ENCODE measurements around the gene AKT1.

The AKT1 gene

GRCh38 chr14:104771374-104771773 lies 24.2 kb downstream of the AKT1 start:
- DNase-seq = no peak

GRCh38 chr14:104770851-104771272 lies 24.7 kb downstream of the AKT1 start:
- no peak for DNase-seq

DNA sequence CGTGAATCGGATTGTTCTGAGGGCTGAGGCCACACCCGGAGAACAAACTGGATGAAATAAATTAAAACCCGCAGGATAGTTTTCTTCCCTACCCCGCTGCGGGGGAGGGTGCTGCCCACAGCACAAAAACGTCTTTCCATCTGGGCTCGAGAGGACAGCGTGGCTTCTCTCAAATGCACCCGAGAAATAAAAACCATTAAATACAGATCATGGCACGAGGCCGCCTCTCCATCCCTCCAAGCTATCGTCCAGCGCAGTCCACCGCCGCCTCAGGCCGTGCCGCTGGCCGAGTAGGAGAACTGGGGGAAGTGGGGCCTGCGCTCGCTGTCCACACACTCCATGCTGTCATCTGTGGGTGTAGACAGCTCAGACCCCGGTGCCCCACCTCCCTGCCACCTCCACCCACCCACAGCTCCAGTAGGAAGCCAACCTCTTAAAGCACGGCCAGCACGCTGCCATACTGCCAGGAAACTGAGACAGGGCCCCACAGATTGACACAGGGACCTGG lies 25.4 kb downstream of the AKT1 start:
- no peak for DNase-seq

DNA sequence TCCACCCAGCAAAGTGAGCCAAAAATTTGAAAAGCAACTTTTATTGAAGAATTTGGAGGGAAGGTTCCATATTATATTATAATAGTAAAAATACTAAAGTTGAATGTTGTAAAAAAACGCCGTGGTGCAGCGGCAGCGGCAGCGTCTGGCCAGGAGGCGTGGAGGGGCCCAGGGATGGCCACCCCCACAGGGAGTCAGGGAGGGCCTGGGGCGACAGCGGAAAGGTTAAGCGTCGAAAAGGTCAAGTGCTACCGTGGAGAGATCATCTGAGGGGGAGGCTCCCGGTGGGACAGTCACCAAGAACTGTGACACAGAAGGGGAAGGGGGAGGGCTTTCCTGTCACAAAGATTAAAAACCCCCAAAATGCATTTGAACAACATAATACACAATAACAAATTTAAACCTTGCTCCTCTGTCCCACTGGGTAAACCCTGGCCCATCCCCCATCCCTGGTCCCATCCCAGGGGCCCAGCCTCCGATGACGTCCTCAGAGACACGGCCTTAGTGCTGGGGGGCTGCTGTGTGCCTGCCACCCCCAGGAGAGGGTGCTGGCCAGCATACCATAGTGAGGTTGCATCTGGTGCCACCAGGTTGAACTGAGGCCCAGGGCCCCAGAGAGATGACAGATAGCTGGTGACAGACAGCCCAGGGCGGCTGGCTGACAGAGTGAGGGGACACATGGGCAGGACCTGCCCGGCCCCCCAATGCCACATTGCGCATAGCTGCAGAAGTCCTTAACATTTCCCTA lies 26.1 kb downstream of the AKT1 start:
- no peak for DNase-seq

GRCh38 chr14:104768437-104769323 lies 26.9 kb downstream of the AKT1 start:
- peak; percentile 73 for DNase-seq

GRCh38 chr14:104767634-104767918 lies 28.0 kb downstream of the AKT1 start:
- no peak for DNase-seq

- no peak for DNase-seq
Measured at GRCh38 chr14:104766863-104767633, 28.5 kb downstream of the AKT1 start.

DNA sequence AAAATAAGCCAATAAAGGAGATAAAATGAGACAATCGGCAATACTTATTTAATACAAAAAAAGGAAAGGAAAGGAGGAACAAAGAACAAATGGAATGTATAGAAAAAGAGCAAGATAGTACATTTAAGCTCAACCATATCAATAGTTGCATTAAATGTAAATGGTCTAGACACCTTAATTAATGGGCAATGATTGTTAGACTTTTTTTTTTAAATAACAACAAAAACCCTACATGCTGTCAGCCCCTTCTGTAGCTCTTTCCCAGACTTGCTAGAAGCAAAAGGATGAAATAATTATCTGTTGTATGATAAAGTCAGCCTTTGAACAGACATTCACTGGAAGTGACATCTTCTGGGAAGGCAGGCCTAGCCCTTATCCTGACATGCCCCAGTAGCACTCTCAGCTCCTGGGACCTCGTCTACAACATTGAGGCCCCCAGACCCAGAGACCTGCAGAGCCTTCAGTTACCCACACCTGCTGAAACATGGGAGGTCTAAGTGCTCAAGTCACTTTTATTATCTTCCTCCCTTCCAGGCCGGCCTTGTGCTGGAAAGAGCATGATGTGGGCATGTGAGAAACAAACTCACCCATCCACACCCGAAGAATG lies 29.2 kb downstream of the AKT1 start:
- DNase-seq = no peak

DNA sequence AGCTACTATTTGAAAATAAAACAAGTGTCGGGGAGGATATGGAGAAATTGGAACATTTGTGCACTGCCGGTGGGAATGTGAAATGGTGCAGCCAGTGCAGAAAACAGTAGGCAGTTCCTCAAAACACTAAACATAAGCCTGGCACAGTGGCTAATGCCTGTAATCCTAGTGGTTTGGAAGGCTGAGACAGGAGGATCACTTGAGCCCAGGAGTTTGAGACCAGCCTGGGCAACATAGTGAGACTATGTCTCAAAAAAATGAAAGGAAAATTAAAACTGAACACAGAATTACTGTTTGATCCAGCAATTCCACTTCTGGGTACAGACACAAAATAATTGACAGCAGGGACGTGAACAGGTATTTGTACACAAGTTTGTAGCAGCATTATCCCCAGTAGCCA lies 30.0 kb downstream of the AKT1 start:
- DNase-seq = no peak

DNA sequence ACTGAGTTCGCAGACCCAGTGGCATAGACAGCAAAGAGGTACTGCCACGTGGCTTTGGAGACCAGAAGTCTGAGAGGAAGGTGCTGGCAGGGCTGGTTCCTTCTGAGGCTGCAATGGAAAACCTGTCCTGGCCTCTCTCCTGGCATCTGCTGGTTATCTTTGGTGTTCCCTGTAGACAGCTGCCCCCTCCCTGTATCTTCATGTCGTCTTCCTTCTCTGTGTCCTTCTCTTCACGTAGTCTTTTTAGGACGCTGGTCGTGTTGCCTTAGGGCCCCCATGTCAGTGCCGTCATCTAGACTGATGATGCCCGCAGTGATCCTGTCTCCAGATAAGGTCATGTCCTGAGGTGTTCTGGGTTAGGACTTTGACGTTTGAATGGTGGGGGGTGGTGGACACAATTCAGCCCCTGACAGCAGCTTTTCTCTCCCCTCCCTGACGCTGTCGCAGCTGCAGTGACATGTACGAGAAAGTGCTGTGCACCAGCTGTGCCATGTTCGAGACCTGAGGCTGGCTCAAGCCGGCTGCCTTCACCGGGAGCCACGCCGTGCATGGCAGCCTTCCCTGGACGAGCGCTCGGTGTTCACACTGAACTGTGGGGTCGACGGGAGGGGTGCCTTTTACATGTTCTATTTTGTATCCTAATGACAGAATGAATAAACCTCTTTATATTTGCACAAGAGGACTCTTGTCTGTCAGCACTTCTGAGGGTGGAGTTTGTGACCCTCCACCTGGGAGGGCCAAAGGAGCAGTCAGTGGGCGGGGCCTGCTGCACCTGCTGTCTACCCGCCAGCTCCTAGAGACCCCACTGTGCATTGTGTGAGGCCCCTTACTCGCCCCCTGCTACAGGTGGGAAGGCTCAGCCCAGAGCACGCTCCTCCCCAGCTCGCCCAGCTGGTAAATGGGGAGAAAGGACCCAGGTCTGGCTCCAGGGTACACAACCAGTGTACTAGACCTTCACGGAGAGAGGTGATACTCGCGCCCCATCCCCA lies 36.3 kb downstream of the AKT1 start:
- DNase-seq = no peak

- DNase-seq = no peak
Measured at GRCh38 chr14:104757681-104758392, 37.7 kb downstream of the AKT1 start.

- no peak for DNase-seq
Measured at GRCh38 chr14:104757238-104757585, 38.3 kb downstream of the AKT1 start.

- no peak for DNase-seq
Measured at GRCh38 chr14:104756477-104757237, 38.9 kb downstream of the AKT1 start.

DNA sequence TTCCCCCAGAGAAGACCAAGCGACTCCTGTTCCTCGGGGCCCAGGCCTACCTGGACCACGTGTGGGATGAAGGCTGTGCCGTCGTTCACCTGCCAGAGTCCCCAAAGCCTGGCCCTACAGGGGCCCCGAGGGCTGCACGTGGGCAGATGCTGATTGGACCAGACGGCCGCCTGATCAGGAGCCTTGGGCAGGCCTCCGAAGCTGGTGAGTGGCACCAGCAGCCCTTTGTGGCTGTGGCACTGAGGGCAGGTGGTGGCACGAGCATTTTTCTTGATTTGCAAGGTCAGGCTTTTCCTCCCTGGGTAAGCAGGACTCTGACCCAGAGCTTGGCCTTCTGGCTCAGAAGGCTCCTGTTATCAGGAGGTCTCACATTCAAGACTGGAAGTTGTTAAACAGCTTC lies 39.9 kb downstream of the AKT1 start:
- DNase-seq = no peak

DNA sequence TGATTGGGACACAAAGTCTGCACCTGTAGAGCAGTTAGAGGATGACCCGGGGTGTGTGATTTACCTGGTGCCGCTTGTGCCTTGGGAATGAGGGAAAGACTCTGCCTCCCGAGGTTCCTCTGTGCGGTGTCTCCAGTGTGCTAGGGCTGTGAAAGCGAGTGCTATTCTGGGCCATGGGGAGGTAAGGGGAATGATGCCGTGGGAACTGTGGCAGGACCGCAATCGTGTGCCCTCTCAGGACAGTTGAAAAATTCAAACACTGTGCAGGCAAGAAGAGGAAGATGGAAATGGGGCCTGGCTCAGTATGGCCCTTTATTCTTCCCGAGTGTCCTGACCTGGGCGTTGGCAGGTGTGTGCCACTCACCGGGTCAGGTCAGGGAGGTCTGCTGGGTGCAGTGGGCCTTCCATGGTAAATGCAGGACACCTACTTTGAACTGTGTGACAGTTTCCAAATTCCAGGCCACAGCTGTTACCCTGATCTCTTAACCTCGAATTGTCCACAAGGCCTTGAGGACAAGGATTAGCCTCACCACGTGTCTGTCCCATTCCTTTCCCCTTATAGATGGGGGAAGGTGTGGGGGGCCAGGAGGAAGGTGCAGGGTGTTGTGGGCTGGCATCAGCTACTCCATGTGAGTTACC lies 41.2 kb downstream of the AKT1 start:
- no peak for DNase-seq

GRCh38 chr14:104753528-104754212 lies 41.9 kb downstream of the AKT1 start:
- DNase-seq = no peak

- peak; percentile 100 for DNase-seq
Measured at GRCh38 chr14:104752735-104753527, 42.6 kb downstream of the AKT1 start, which contains the start of gene SIVA1. SIVA1 (plus strand) TSS chr14:104753147; CDS start chr14:104753202, 55 bp downstream.

- no peak for DNase-seq
Measured at GRCh38 chr14:104752423-104752734, 43.2 kb downstream of the AKT1 start.
